Nephron progenitor cell (in vitro differentiated cells): ENCODE measurements around the gene MYO5A.

Source experiments
- DNase-seq: peaks from one replicate; pipeline ENCODE4 v3.0.0; 2021
- H3K27ac Mint-ChIP-seq: 2 replicates; pipeline ENCODE4 v1.8.0; 2021; ENCODE audit warnings: mild to moderate bottlenecking, moderate library complexity, mixed read lengths
- H3K27me3 Mint-ChIP-seq: 2 replicates; pipeline ENCODE4 v1.8.0; 2021; ENCODE audit warnings: mild to moderate bottlenecking, low read depth, mixed read lengths; ENCODE audit not compliant: poor library complexity
- H3K36me3 Mint-ChIP-seq: 2 replicates; pipeline ENCODE4 v1.8.0; 2021; ENCODE audit warnings: low read depth, mixed read lengths
- H3K4me1 Mint-ChIP-seq: 2 replicates; pipeline ENCODE4 v1.8.0; 2021; ENCODE audit warnings: mixed read lengths
- H3K4me3 Mint-ChIP-seq: 2 replicates; pipeline ENCODE4 v1.8.0; 2021; ENCODE audit warnings: mild to moderate bottlenecking, moderate library complexity, mixed read lengths
- H3K9me3 Mint-ChIP-seq: 2 replicates; pipeline ENCODE4 v1.8.0; 2021; ENCODE audit warnings: mild to moderate bottlenecking, moderate library complexity, mixed read lengths
- TF ChIP-seq, protein P1 (sequence below): fragments of 200-600 bp; sonication (generic); IDR thresholded peaks from 2 replicates; pipeline ENCODE4 v1.5.0; 2021; ENCODE audit warnings: antibody characterized with exemption

MYO5A gene

DNA sequence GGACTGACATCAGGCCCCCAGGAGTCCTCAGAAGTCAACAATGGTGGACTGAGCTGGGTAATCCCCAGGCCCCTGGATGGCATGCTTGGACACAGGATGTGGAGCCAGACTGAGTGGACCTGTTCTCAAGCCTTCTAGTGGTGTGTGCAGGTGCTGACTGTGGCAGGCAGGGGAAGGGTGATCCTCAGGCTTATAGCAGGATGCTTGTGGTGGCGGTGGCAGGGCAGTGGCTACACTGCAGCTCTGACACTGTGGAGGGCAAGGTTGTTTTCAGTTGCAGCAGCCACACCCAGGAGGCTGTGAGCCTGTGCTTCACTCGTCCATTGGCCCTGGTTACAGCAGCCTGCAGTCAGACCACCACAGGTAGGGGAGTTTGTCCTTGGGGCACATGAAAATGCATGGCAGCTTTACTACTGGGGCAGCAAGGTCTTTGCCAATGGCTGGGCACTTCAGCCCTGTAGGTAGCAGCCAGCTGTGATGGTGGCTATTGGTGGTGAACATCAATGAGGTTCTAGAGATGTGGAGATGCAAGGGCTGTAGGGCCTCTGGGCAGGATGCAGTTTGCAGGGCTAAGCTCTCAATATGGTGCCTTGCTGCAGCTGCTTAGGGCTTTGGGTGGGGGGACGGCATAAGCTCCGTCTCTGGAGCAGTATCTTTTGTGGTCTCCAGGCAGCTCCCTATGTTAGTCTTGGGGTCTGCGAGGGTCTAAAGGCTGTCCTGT, 17.5 kb upstream of the MYO5A start:
- peaks cover 6% of the 10 kb centered on the region for H3K27me3 Mint-ChIP-seq
- H3K36me3 Mint-ChIP-seq, result peaks cover 62% of the 10 kb centered on the region
- DNase-seq, result no peak
- peaks cover 28% of the 10 kb centered on the region for H3K9me3 Mint-ChIP-seq
- H3K4me1 Mint-ChIP-seq, result no peaks in the 10 kb centered on the region
- TF ChIP-seq, protein P1, sequence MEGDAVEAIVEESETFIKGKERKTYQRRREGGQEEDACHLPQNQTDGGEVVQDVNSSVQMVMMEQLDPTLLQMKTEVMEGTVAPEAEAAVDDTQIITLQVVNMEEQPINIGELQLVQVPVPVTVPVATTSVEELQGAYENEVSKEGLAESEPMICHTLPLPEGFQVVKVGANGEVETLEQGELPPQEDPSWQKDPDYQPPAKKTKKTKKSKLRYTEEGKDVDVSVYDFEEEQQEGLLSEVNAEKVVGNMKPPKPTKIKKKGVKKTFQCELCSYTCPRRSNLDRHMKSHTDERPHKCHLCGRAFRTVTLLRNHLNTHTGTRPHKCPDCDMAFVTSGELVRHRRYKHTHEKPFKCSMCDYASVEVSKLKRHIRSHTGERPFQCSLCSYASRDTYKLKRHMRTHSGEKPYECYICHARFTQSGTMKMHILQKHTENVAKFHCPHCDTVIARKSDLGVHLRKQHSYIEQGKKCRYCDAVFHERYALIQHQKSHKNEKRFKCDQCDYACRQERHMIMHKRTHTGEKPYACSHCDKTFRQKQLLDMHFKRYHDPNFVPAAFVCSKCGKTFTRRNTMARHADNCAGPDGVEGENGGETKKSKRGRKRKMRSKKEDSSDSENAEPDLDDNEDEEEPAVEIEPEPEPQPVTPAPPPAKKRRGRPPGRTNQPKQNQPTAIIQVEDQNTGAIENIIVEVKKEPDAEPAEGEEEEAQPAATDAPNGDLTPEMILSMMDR, result no peak
- H3K4me3 Mint-ChIP-seq, result no peak overlapping the region
- H3K27ac Mint-ChIP-seq, result peak overlapping the region; percentile 42

DNA sequence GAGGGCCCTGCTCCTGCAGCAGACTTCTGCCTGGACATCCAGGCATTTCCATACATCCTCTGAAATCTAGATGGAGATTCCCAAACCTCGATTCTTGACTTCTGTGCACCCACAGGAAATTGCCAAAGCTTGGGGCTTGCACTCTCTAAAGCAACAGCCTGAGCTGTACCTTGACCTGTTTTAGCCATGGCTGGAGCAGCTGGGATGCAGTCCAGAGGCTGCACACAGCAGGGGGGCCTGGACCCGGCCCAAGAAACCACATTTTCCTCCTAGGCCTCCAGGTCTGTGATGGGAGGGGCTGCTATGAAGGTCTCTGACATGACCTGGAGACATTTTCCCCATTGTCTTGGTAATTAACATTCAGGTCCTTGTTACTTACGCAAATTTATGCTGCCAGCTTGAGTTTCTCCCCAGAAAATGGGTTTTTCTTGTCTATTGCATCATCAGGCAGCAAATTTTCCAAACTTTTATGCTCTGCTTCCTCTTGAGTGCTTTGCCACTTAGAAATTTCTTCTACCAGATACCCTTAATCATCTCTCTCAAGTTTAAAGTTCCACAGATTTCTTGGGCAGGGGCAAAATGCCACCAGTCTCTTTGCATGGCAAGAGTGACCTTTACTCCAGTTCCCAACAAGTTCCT, 11.8 kb upstream of the MYO5A start:
- TF ChIP-seq, protein P1, result no peak
- Mint-ChIP-seq H3K9me3 (peaks cover 39% of the 10 kb centered on the region), H3K27me3 (peaks cover 9% of the 10 kb centered on the region), H3K36me3 (peaks cover 11% of the 10 kb centered on the region), H3K27ac (no peak overlapping the region), H3K4me3 (no peak overlapping the region), H3K4me1 (no peaks in the 10 kb centered on the region)
- no peak for DNase-seq

DNA sequence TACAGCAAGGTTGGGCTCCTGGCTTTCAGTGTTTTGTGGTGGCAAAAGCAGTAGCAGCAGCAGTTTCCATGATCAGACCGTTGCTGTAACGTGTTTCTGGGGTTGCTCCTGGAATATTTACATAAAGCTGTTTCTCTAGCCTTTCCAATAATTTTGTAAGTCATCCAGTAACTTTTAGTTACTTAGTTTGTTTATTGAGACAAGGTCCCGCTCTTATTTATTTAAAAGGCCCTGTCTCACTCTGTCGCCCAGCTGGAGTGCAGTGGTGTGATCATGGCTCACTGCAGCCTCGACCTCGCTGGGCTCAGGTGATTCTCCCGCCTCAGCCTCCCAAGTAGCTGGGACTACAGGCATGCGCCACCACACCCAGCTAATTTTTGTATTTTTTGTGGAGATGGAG, 8.8 kb upstream of the MYO5A start:
- Mint-ChIP-seq H3K27me3 (peaks cover 19% of the 10 kb centered on the region), H3K36me3 (no peaks in the 10 kb centered on the region), H3K4me3 (no peak overlapping the region), H3K27ac (no peak overlapping the region), H3K9me3 (peaks cover 29% of the 10 kb centered on the region), H3K4me1 (no peaks in the 10 kb centered on the region)
- no peak for DNase-seq
- TF ChIP-seq, protein P1, result no peak

DNA sequence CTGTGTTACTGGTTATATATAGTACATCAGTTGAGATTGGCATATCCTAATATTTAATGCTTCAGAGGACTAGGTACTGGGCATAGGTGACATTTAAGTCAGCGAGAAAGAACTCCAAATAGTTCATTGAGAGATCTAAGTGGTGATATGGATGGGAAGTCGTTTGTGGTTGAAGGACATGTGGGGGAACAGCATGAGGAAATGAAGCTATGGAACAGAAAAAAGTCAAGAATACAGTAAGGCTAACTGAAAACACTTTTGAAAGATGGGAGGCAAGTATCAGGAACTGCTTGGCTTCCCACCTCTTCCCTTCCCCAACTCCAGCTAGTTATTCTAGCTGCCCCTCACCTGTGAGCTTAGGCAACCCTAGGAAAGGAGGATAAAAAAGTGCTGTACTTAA, 3.7 kb upstream of the MYO5A start:
- H3K36me3 Mint-ChIP-seq, result no peaks in the 10 kb centered on the region
- H3K9me3 Mint-ChIP-seq, result no peaks in the 10 kb centered on the region
- TF ChIP-seq, protein P1, result no peak
- H3K27me3 Mint-ChIP-seq, result peaks cover 57% of the 10 kb centered on the region
- peaks cover 7% of the 10 kb centered on the region for H3K4me1 Mint-ChIP-seq
- DNase-seq, result no peak
- H3K27ac Mint-ChIP-seq, result no peak overlapping the region
- no peak overlapping the region for H3K4me3 Mint-ChIP-seq

DNA sequence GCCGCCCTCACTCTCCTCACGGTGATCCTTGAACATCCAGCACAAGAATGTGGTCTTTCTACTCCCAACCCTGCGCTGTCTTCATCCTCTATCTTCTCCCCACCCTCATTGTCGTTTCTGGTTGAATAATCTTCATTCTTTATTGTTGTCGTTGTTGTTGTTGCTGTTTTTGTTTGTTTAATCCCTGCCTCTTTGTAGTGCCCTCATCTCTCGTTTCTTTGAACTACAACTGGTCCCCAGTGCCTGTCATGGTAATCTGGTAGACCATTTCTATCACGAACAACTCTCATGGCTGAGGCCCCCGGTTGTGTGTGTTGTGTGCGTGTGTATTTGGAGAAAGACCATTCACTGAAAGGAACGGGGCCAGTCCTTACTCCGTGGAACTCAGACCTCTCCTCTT, 1.3 kb upstream of the MYO5A start:
- no peaks in the 10 kb centered on the region for H3K9me3 Mint-ChIP-seq
- no peaks in the 10 kb centered on the region for H3K36me3 Mint-ChIP-seq
- no peak overlapping the region for H3K27ac Mint-ChIP-seq
- TF ChIP-seq, protein P1, result no peak
- no peak for DNase-seq
- peaks cover 74% of the 10 kb centered on the region for H3K27me3 Mint-ChIP-seq
- H3K4me3 Mint-ChIP-seq, result peak overlapping the region; percentile 81
- peaks cover 7% of the 10 kb centered on the region for H3K4me1 Mint-ChIP-seq
